ENCODE data around the gene SYTL4. TPM values are rescaled to one million over a fixed set of nuclear protein-coding genes. Genes with fewer than 3 reads are reported as not detected.

The SYTL4 gene
- polyA plus RNA-seq, 1 experiment = 3.3 TPM

- POLR2A ChIA-PET = no interaction called here
- Histone ChIP-seq H3K4me3 (ENCODE audit: low read depth, low read length) (no peak overlapping the region), H3K27me3 (ENCODE audit: control insufficient read depth, insufficient read depth, low read length) (no peaks in the 10 kb centered on the region), H3K36me3 (ENCODE audit: control insufficient read depth, insufficient read depth, low read length) (no peaks in the 10 kb centered on the region)
- no peak for TF ChIP-seq CTCF (IDR thresholded peaks at IDR 0.05; ENCODE audit: insufficient read depth, low read depth, low read length)
- CTCF ChIA-PET = interaction anchor here (1.0 to 7.9 kb wide), 2 partner anchors 84 to 171 kb away, joined by 3 to 78 read pairs; no protein-coding TSS in a partner anchor
- DNase-seq (ENCODE audit: low read depth) = no peak
Observed at GRCh38 chrX:100682939-100683338, 49.0 kb downstream of the SYTL4 start.

- Histone ChIP-seq H3K36me3 (ENCODE audit: control insufficient read depth, insufficient read depth, low read length) (no peaks in the 10 kb centered on the region), H3K27me3 (ENCODE audit: control insufficient read depth, insufficient read depth, low read length) (no peaks in the 10 kb centered on the region), H3K4me3 (ENCODE audit: low read depth, low read length) (no peak overlapping the region)
- POLR2A ChIA-PET = no interaction called here
- TF ChIP-seq CTCF (IDR thresholded peaks at IDR 0.05; ENCODE audit: insufficient read depth, low read depth, low read length) = no peak
- CTCF ChIA-PET = interaction anchor here (1.6 to 2.5 kb wide), 3 partner anchors 10 to 87 kb away, joined by 3 to 10 read pairs (median 9); no protein-coding TSS in a partner anchor
- DNase-seq (ENCODE audit: low read depth) = no peak
Observed at GRCh38 chrX:100681599-100681998, 50.3 kb downstream of the SYTL4 start.

GRCh38 chrX:100680756-100681155 lies 51.2 kb downstream of the SYTL4 start:
- CTCF ChIA-PET = interaction anchor here (1.0 to 2.5 kb wide), 4 partner anchors 9 to 88 kb away, joined by 3 to 10 read pairs (median 6); no protein-coding TSS in a partner anchor
- POLR2A ChIA-PET = no interaction called here
- no peak overlapping the region for H3K4me3 ChIP-seq (ENCODE audit: low read depth, low read length)
- no peak for TF ChIP-seq CTCF (IDR thresholded peaks at IDR 0.05; ENCODE audit: insufficient read depth, low read depth, low read length)
- H3K36me3 ChIP-seq (ENCODE audit: control insufficient read depth, insufficient read depth, low read length) = no peaks in the 10 kb centered on the region
- no peak for DNase-seq (ENCODE audit: low read depth)
- no peaks in the 10 kb centered on the region for H3K27me3 ChIP-seq (ENCODE audit: control insufficient read depth, insufficient read depth, low read length)

- no peak overlapping the region for H3K4me3 ChIP-seq (ENCODE audit: low read depth, low read length)
- DNase-seq (ENCODE audit: low read depth) = no peak
- CTCF ChIA-PET = interaction anchor here (1.1 to 2.4 kb wide), 3 partner anchors 34 to 91 kb away, joined by 4 to 8 read pairs (median 5); partner anchors contain the start of gene SRPX2
- H3K27me3 ChIP-seq (ENCODE audit: control insufficient read depth, insufficient read depth, low read length) = no peaks in the 10 kb centered on the region
- POLR2A ChIA-PET = no interaction called here
- no peaks in the 10 kb centered on the region for H3K36me3 ChIP-seq (ENCODE audit: control insufficient read depth, insufficient read depth, low read length)
- no peak for TF ChIP-seq CTCF (IDR thresholded peaks at IDR 0.05; ENCODE audit: insufficient read depth, low read depth, low read length)
Observed at GRCh38 chrX:100677611-100678181, 54.2 kb downstream of the SYTL4 start.

GRCh38 chrX:100674705-100675104 lies 57.2 kb downstream of the SYTL4 start:
- ChIA-PET POLR2A (no interaction called here), CTCF (interaction anchor here (0.7 to 6.7 kb wide), 5 partner anchors 9 to 94 kb away, joined by 3 to 92 read pairs (median 4); no protein-coding TSS in a partner anchor)
- TF ChIP-seq CTCF (IDR thresholded peaks at IDR 0.05; ENCODE audit: insufficient read depth, low read depth, low read length) = no peak
- DNase-seq (ENCODE audit: low read depth) = no peak
- no peaks in the 10 kb centered on the region for H3K36me3 ChIP-seq (ENCODE audit: control insufficient read depth, insufficient read depth, low read length)
- H3K4me3 ChIP-seq (ENCODE audit: low read depth, low read length) = no peak overlapping the region
- H3K27me3 ChIP-seq (ENCODE audit: control insufficient read depth, insufficient read depth, low read length) = no peaks in the 10 kb centered on the region

Measured in BJ (cell line).